Mucosa of gallbladder (tissue), 1 donor: ENCODE measurements around the gene PPP3CA. TPM values are rescaled to one million over a fixed set of nuclear protein-coding genes. Genes with fewer than 3 reads are reported as not detected.

Experiments used
- DNase-seq: peaks from one replicate; pipeline ENCODE4 v3.0.0-alpha.2; 2020; ENCODE audit warnings: low spot score
- total RNA-seq: library from RNA; stranded (reverse); gene quantifications from one replicate; pipeline ENCODE4 v1.2.1, GENCODE V29; 2021
- donor health status: DM: no; HTN: no; CAD: no.

Gene PPP3CA
- total RNA-seq, result 24.6 TPM

DNA sequence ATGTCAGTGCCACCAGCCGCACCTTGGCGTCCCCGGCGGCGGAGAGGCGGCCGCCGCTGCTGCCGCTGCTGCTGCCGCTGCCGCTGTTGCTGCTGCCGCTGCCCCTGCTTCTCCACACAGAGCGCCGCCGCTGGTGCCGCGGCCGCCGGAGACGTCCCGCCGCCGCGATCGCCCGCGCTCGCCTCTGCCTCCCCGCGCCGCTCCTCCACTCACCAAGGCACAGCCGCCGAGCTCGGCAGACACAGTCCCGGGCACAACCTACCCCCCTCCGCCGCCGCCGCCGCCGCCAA, at the start of gene PPP3CA:
PPP3CA (minus strand) TSS at position 260 of the 290 bp plus-strand sequence.
- no peak for DNase-seq

DNA sequence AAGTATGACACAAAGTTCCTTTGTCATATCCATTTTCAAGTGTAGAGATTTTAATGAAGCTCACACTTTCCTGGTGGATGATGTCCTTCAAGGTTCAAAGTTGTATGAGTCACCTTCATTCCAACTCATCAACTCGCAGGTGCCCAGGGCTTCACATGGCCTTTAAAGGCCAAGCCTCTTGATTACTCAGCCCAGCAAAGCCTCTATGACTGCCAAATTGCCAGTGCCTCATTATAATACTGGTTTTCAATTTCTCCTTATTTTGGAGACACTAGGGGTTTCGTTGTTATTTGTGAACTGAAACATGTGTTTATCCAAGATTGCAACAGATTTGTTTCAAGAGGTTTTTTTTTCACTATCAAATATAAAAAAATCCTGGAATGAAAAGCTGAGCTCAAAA, 45.9 kb upstream of the PPP3CA start:
- DNase-seq, result no peak

DNA sequence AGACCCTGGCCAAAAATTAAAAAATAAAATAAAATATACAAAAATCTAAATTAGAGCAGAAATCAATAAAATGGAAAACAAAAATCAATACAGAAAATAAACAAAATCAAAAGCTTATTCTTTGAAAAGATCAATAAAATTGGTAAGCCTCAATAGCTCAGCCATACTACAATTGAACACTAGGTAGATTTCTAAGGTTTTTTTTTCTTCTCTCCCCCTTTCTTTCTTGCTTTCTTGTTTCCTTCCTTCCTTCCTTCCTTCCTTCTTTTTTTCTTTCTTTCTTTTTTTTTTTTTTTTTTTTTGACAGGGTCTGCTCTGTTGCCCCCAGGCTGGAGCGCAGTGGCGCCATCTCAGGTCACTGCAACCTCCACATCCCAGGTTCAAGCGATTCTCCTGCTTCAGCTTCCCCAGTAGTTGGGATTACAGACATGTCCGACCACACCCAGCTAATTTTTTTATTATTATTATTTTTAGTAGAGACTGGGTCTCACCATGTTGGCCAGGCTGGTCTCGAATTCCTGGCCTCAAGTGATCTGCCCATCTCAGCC, 23.4 kb upstream of the PPP3CA start:
- no peak for DNase-seq

DNA sequence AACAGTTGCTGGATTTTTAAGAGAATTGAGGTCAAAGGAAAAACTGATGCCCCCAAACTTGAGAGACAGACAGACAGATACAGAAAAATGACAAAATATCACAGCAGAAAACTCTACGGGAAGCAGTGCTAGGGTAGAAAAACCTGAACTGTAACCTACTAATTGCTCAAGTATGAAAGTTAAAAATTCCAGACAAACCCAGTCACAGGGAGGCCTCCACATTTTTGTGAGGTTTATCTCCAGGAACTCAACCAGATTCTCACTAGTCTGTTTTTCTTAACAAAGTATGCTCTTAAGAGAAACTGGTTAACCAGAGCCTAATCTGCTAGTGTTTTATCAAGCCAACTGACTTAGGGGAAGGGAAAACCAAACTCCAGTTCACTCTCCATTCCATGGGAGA, 19.9 kb upstream of the PPP3CA start:
- no peak for DNase-seq

DNA sequence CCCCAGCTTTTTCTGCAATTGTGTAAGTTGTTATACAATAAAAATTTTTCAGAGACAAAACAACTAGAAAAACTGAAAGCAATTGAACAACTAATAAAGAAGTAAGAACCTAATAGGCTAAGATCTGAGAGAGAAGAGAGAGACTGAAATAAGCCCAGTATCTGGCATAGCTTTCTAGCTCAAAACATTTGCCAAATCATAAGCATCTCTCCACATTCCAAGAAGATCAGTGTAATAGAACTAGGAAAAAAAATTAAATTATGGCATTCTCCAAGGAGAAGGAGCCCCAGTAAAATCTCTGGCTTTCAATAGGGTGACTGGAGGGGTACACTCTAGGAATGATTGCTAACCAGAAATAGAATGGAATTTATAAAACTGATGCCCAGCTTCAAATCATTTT, 19.0 kb upstream of the PPP3CA start:
- no peak for DNase-seq

DNA sequence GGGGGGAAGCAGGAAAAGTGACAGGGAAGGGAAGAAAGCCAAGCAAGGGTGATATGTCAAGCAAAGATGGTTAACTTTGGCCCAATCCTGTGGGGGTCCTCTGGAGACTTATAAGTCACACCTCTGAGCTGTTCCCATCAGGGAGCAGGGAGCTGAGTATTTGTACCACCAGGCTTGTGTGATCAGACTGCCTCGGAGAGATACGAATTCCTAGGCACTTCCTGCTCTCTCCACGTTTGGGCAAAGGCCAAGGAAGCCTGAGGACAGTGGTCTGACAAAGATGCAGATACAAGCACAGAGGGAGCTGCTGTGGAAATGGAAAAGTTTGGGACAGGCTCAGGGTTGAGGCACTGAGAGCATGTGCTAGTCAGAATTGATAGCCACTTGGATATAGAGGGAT, 10.4 kb upstream of the PPP3CA start:
- no peak for DNase-seq

DNA sequence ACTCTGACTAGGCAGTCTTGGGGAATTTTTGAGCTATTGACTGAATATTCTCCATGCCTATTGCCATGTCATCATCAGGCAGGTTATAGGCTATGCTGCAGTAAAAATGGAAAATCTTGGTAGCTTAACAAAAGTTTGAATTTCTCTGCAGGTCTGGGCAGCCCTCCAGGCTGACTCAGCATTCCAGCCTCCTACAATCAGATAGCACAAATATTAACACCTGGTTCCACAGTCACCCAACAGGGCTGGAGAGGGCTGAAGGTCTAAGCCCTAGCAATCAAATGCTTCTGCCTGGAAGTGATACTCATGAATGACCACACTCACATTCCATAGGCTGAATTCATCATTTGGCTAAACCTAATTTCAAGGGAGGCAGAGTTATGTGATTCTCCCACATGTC, 9.6 kb upstream of the PPP3CA start:
- DNase-seq, result no peak

DNA sequence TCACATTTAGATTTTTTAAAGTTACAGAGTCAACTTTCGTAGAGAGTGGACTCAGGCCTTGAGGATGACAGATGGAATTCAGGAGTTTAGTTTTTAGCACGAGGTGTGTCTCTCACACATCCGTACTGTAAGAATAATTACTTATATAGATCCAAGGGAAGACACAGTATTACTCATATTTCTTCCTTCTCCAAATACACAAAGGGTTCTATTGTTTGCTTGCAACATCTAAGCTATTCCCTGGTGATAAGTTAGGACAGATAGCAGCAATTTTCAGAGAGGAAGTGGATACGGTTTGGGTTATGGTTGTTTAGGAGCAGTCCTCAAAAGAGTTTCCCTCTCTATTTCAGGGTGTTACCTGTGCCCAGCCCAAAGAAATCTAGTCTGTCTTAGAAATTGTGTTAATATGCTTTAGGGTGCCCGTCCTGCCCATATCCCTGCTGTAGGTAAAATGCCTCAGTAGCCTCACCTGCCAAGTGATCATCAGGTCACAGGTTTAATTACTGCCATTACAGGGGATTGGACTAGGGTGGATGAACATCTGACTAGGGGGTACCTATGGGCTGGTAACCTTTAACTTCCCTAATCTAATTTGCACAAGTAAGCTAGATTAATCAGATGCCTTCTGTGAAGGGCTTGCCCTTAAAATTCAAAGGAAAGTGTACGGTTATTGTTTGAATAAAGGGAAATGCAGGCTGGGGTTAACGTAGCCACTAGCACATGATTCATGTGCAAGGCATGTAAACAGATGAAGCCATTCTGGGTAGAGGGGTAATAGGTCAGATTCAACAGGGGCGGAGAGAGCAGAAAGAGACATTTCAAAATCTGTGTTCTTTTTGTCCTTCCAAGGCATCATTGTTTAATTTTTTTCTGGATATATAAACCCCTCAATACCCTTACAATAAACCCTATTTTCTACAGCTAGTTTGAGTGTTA, 8.7 kb upstream of the PPP3CA start:
- no peak for DNase-seq

DNA sequence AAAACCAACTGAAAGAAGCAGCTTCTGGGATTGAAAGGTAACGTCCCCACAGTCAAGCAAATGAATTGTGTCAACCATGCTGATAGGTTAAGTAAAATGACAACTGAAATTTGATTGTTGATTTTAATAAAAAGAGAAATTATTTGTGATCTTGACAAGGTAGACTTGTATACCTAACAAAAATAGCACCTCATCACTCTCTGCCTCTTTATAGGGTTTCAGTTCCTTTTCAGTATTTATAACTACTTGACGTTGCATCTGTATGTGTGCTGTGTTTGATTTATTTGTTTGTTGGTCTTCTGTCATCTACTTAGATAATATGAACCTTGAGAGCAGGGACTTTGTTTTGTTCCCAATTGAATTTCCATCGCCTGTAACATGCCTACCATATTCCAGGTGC, 7.9 kb upstream of the PPP3CA start:
- DNase-seq, result no peak

DNA sequence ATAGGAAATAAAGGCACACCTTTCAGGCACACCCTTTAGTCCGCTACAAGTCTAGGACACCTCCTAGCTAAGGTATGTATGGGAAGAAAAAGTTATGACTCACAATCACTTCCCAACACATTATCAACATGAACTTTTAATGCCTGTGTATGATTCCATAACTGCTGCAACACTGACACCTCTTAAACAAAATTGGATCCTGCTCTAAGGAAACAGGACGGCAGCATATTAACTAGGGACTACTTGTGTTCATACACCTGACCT, 2.4 kb upstream of the PPP3CA start:
- DNase-seq, result no peak

DNA sequence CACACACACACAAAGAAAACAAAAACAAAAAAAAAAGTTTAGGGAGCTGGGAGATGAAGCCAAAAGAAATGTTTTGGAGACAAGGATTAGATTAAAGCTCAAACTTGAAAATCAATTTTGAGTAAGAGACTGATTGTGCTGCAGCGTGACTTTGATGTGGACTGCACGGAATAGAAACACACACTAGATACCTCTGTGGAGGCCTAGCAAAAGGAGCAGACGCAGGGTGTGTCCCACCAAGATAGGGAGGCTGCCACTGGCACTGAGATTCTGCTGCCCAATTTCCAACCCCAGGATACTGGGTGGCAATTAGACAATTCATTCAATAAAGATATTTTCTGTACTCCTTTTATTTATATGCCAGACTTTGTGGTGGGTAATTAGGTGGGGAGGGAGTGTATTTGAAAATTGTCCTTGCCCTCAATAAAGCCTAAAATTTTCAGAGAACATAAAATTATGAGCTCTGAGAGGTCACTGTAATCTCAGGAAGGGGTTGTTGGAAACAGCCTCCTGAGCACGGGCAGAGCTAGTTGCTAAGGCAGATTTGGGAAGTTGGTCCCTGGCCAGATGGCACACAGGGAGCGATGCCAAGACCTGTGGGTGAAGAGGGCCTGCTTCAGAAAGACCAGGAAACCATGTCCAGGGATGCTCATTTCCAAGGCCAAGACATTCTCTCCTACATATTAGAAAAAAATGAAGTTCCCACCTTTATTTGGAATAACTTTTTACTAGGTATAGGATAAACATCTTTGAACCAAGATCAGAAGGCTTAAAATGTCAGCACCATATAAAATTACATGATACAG, 1.9 kb upstream of the PPP3CA start:
- DNase-seq, result no peak

DNA sequence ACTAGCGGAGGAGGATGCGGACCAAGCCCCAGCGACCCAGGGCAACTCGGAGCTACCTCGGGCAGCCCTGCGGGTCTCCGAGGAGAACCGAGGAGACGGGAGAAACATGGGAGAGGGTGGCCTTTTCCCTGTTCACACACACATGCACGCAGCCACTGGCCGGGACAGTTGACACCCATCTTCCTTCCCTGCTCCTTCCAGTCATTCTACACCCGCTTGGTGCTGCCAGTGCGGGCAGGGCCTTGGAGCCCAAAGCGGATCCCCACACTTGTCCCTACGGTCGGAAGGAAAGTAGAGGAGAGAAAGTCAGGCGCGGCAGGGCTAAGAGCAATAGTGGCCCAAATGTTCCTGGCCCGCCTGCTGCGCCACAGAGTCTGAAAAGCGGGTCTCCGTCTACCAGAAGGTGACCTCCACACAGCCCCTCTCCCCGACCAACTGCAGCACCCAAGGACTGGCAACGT, 1.1 kb upstream of the PPP3CA start:
- peak; percentile 20 for DNase-seq

DNA sequence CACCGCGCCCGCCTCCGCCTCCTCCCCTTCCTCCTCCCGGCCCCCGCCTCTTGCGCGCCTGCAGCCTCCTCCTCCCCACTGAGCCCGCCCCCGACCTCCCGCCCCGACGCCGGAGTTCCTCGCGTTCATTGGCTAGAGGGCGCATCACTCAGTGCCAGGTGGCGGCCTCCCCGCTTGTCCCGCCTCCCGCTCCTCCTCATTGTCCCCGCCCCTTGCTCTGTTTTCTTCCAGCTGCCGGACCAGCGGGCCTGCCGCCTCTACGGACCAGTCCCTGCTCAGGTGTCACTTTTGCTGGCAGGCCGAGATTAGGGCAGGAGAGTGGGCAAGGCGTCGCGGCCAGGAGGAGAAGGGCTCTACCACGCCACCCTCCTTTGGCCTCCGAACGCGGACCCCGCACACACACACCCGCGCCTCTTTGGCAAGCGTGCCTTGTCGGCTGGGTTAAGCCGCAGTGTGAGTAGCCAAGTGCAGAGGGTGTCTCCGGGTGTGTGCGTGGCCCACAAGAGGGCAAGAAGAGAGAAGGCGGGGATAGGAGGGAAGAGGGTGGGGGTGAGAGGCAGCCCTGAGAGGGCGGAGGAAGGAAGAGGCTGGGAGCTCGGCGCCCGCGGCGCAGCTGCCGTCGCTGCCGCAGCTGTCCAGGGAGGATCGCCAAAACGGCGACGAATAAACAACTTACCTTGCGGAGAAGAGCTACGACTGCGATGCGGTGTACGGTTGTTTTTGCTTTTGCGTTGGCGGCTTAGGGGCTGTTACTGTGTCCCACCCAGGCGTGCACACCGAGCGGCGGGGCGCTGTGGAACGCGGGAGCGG, 436 bp upstream of the PPP3CA start:
- DNase-seq, result peak; percentile 99

DNA sequence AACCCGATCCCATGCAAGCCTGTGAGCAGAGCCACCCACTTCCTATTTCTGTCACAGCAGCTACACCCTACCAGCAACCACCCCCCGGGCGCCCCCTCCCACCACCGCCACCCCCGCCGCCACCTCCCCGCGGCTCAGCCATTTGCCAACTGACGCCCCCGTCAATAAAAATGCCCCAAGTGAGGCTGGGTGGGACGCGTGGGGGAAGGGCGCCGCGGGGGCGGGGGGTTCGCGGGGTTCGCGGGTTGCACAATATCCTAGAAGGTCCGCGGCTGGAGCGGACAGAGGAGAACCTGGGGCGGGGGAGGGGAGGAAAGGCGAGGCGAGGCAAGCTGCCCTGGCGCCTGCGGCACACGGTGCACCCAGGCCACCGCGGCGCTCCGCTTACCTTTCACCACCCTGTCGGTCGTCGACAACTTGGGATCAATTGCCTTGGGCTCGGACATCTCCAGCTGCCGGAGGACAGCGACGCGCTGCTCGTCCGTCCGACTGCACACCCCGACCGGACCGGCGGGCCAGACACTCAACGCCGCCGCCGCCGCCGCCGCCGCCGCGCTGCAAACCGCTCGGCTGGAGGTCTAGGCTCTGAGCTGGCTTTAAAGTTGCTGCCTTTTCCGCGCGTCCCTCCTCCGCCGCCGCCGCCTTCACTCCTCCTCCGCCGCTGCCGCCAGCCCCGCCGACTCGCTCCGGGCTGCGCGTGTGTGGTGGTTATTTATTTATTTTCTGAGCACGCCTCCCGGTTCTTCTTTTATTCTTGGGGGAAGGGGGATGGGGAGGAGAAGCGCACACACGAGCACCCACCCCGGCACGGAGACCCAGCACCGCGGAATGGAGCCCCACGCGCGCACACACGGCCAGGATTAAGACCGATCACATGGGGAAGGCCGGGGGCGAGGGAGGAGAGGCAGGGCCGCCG, 717 bp downstream of the PPP3CA start:
- peak; percentile 50 for DNase-seq

DNA sequence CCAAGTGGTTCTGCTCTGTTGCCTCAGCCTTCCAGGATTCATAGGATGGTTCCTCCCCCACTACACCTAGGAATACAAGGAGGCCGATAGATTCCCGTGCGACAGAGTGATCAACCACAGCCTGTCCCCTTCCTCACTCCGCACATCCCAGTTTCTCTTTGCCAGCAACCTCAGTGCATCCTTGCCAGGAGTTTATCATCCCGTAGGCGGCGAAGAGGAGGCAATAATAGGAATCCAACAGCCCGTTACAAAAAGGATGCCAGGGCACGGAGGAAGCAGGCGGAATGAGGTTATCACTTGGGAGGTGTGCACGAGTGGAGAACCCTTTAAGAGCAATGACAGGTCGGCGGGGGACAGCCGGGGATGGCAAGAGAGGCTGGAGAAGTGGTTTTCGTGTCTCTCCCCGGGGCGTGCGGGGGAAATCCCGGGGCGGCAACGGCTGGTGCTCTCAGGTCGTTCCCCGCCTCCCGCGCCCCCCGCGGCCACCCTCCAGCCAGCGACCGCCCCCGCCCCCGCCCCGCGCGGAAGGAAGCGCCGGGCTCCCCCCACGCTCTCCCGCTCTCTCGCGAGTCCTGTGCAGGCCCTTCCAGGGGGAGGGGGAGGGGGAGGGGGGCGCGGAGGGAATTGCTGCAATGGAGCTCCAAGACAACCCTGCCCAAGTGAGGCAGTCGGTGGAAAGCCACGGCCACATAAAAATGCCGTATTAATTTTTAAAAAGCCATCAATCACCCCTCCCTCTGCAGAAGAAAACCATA, 1.6 kb downstream of the PPP3CA start:
- peak; percentile 38 for DNase-seq

DNA sequence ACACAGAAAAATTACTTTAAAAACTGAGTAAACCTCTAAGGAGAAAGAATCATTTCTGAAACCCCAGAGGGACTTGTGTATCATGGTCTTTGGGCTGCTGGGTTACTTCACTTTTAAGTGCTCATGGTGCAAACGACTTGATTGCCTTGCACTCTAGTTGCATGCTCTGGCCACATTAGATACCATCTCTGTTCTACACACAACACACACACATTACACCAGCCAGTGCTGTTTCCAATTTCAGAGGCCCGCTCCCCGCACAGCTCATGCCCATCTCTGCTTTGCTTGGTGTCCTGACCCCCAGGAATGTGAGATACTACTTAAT, 2.1 kb downstream of the PPP3CA start:
- no peak for DNase-seq

DNA sequence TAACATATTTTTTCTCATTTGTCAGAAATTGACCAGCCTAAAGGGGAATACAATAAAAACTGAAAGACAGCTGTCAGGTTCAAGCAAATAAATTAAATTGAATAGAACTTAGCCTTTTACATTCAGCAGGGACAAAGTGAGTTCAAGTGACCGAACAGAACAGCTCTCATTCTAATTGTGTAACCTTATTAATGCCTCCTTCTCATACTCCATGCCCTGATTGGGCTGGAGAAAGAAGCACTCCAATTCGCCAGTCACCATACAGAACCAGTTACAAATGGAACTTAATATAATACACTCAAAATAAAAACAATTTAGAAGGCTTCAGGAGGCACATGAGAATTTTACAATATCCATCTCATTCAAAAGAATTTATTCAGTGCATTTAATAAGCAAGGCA, 8.0 kb downstream of the PPP3CA start:
- DNase-seq, result no peak

DNA sequence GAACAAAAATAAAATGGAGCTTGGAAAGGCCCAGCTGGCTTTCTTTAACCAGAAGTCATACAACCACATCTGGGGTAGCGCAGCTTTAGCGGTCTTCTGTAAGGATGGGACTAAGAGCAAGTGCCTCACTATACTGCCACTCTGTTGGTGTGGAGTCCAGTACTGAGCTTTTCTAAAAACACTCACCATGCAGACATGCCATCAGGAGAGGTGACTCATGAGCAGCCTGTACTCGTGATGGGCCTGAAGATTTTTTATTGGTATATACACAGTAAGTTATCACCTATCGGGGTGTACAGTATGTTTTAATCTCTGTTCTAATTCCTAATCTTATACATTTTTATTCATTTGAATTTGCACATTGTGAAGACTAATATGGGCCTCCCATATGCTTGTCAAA, 9.6 kb downstream of the PPP3CA start:
- no peak for DNase-seq

DNA sequence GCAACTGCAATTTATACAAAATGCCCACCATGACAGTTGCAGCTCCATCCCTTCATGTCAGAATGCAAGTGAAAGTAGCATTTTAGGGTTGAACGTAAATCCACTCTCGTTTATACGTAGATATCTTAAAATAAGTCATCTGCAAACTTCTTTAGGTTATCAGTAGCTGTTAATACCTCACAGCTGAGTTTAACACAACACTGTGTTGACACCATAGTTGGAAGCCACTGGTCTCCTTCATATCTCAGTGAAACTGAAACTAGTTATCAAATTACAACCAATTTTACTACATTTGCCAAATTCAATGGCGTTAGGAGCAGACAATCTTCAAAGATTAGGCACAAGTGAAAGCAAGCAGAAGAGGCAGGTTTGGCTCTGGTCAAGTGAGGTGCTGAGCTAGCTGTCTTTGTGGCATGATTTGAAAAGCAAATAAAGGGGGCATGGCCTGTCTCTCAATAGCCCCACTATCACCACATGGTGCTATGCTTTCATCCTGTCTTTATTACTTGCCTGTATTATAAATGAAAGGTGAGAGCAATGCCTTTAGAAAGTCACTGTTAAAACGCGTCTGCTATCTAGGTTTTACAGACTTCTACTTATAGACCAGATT, 12.3 kb downstream of the PPP3CA start:
- no peak for DNase-seq

DNA sequence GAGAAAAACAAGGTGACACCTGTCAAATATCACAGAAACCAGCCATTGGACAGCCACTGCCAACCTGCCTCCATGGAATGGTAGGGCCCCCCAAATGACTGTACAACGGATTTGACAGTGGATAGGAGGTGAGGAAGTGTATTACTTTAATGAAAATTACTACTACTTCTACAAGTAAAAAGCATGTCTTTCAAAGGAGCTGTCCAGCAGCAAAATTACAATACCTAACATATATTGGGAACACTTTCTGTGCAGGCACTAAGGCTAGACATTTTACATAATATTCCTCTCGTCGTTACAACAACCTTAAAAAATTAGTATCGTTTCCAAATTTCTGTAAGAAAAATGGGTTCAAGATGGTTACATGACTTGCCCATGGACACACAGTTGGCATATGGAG, 14.9 kb downstream of the PPP3CA start:
- no peak for DNase-seq
